Gastrocnemius medialis (tissue), 4 donors: ENCODE results near the gene PSMA8.
"Not testable (repeated sequence)": the region's sequence is repeated elsewhere in the genome, so short reads cannot be mapped to it uniquely, and the experiment has no call there.

Experiments used
- POLR2A ChIP-seq, 2 donors: fragments of 450-650 bp; IDR thresholded peaks; one replicate each; pipeline ENCODE4 v1.6.1; 2017; ENCODE audit warnings: antibody characterized with exemption in 2 of 2, mild to moderate bottlenecking in 2 of 2, moderate library complexity in 2 of 2
- TF ChIP-seq, protein P1 (sequence below), 5 experiments: fragments of 450-650 bp in 3 of 5; fragments of 200-600 bp in 2 of 5; sonication (generic) in 2 of 5; IDR thresholded peaks in 4 of 5; conservative IDR thresholded peaks in 1 of 5; 1 replicate in 4 of 5; 2 replicates in 1 of 5; pipeline ENCODE4 v1.5.1; 2016 to 2019; ENCODE audit warnings: antibody characterized with exemption in 5 of 5, mild to moderate bottlenecking in 3 of 5, moderate library complexity in 3 of 5

DNA sequence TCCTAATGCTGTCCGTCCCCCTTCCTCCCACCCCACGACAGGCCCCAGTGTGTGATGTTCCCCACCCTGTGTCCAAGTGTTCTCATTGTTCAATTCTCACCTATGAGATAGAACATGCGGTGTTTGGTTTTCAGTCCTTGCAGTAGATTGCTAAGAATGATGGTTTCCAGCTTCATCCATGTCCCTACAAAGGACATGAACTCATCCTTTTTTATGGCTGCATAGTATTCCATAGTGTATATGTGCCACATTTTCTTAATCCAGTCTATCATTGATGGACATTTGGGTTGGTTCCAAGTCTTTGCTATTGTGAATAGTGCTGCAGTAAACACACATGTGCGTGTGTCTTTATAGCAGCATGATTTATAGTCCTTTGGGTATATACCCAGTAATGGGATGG lies 105.0 kb downstream of the PSMA8 start:
- TF ChIP-seq, protein P1, sequence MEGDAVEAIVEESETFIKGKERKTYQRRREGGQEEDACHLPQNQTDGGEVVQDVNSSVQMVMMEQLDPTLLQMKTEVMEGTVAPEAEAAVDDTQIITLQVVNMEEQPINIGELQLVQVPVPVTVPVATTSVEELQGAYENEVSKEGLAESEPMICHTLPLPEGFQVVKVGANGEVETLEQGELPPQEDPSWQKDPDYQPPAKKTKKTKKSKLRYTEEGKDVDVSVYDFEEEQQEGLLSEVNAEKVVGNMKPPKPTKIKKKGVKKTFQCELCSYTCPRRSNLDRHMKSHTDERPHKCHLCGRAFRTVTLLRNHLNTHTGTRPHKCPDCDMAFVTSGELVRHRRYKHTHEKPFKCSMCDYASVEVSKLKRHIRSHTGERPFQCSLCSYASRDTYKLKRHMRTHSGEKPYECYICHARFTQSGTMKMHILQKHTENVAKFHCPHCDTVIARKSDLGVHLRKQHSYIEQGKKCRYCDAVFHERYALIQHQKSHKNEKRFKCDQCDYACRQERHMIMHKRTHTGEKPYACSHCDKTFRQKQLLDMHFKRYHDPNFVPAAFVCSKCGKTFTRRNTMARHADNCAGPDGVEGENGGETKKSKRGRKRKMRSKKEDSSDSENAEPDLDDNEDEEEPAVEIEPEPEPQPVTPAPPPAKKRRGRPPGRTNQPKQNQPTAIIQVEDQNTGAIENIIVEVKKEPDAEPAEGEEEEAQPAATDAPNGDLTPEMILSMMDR (IDR thresholded peaks at IDR 0.05 in 4 of 5, conservative IDR thresholded peaks at IDR 0.05 in 1 of 5): not testable (repeated sequence)
- TF ChIP-seq POLR2A (IDR thresholded peaks at IDR 0.05): not testable (repeated sequence)
